Endometrium (tissue), 2 donors: Measurements from ENCODE around the gene CDR2L.

Experiments used
- FAIRE-seq: peaks from 2 replicates; lab custom pipeline; 2012; peaks lifted over from hg19 to GRCh38; lab: Jason Lieb, UNC
- donor health status: control.
- donor health status: control.

Gene CDR2L

DNA sequence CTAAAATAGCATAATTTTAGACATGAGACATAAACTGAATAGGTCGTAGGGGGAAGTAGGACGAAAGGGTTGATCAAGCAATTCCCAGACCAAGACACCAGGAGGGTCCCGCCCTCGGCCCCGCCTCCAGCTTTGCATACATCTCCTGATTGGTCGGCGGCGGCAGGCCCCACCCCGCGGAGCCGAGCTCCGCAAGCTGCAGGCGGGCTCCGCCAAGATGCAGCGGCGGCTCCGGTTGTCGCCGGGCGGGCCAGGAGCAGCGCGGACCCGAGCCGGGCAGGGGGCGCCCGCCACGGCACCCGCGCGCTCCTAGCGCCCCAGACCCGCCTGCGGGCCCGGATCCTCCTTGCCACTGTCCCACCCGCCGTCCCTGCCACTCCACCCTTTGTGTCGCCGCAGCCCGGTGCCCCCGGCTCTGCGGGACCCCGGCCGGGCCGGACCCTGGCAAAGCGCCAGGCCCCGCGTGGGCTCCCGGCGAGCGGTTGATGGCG lies at the start of gene CDR2L:
Gene CDR2L (plus strand): TSS at position 215 of the 491 bp plus-strand sequence. CDS start 412 bp downstream, outside the sequence.
- FAIRE-seq, result no peak

DNA sequence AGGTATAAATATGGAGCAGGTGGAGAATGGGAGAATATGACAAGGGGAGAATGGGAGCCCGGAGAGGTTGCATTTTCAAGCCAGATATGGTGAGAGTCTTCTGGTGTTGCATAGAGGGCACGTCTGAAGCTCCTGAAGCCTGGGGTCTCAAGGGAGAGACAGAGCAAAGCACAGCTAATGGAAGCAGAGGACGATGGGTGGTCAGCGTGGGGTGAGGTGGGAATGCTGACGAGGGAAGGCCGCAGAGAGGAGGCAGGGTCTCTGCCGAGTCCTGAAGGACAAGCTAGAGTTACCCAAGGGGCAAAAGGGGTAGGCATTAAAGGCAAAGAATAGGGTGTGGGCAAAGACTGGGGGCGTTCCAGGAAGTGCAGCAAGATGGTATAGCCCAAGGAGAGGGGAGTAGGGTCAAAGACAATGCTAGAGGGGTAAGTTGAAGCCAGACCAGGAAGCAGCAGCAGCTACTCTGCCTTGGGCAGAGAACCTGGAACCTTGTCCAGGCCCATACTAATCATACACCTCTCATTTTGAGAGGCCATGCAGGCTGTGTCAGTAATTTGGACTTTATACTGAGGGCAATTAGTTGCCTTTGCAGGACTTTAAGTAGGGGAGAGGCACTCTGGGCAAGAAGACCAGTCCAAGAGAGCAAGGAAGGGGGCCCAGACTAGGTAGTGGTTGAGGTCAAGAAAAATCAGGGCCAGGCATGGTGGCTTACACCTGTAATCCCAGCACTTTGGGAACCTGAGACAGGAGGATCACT lies 49.1 kb upstream of the CDR2L start:
- FAIRE-seq, result no peak

DNA sequence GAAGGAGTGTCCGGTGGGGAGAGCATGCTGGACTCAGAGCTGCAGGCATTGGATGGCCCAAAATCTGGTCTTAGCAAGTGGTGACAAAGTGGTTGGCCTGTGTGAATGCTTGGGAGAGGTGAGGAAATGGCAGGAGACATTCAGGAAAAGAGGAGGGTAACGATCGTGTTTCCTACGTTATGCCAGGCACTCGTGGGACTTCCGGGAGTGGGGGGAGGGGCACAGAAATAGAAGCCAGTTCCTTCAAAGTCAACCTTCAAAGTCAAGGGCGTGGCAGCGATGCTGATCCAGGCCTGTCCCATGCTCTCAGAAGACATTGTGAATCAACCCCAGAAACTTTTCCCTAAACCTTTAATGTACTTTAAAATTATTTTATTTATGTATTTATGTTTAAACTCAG lies 47.9 kb upstream of the CDR2L start:
- FAIRE-seq, result no peak

DNA sequence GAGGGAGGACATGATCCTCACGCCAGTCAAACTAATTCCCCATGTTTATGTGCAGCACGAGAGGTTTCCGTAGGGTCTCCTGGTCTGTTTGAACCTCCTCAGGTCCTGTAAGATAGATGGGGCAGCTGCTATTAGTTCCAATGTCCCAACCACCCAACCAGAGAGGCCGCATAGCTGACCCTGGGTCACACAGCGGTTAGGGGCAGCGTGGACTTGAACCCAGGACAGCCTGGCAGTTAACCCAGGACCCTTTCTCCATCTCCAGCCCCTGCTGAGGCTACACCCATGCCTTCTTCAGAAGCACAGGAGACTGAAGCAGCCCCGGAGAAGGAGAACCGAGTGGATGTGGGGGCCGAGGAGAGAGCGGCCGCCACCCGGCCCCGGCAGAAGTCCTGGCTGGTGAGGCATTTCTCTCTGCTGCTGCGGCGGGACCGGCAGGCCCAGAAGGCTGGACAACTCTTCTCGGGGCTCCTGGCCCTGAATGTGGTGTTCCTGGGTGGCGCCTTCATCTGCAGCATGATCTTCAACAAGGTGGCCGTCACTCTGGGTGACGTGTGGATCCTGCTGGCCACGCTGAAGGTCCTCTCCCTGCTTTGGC lies 46.2 kb upstream of the CDR2L start:
- FAIRE-seq, result no peak

DNA sequence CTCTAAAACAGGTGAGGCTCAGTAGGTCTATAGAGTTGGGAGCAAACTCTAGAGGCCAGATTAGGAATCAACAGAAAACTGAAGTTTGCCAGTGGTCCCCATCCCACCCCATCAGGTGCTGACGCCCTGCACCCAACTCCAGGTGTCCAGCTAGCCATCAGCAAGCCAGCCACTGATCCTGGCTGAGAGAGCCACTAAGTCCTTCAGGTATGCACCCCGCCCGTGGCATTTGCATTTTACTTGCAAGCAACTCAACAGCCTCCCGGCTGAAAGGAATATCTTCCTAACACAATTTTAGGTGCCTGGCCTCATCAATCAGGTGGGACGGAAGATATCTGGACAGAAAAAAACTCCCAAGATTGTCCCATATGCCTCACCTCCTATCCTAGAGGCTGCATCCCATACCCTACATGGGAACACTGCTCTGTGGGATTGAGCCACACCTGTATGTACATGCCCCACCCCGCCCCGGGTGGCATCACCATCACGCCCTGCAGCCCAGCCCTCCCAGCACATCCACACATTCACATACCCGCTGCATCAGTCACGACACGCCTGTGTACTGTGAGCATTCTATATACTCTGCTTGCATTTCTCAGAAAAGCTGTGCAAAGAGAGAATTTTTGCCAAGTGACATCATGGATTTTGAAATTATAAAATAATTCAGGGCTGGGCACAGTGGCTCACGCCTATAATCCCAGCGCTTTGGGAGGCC lies 43.5 kb upstream of the CDR2L start:
- FAIRE-seq, result no peak

DNA sequence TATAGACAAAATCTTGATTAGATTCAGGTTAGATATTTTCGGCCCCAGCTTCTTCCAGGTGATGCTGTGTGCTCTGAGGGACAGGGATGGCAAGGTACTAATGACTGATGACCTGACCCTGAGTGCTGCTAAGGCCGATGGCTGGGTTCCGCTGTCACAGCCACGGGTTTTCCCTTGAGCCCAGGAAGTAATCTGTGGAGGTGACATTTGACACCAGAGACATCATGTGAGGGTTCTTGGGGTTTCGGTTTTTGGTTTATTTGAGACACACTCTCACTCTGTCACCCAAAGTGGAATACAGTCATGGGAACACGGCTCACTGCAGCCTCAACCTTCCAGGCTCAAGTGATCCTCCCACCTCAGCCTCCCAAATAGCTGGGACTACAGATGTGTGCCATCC lies 41.9 kb upstream of the CDR2L start:
- no peak for FAIRE-seq

DNA sequence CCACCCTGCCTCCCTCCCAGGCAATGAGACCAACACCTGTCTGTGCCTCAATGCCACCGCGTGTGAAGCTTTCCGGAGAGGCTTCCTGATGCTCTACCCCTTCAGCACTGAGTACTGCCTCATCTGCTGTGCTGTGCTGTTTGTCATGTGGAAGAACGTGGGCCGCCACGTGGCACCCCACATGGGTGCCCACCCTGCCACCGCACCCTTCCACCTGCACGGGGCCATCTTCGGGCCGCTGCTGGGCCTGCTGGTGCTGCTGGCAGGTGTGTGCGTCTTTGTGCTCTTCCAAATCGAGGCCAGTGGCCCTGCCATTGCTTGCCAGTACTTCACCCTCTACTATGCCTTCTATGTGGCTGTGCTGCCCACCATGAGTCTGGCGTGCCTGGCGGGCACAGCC lies 40.8 kb upstream of the CDR2L start:
- FAIRE-seq, result no peak

DNA sequence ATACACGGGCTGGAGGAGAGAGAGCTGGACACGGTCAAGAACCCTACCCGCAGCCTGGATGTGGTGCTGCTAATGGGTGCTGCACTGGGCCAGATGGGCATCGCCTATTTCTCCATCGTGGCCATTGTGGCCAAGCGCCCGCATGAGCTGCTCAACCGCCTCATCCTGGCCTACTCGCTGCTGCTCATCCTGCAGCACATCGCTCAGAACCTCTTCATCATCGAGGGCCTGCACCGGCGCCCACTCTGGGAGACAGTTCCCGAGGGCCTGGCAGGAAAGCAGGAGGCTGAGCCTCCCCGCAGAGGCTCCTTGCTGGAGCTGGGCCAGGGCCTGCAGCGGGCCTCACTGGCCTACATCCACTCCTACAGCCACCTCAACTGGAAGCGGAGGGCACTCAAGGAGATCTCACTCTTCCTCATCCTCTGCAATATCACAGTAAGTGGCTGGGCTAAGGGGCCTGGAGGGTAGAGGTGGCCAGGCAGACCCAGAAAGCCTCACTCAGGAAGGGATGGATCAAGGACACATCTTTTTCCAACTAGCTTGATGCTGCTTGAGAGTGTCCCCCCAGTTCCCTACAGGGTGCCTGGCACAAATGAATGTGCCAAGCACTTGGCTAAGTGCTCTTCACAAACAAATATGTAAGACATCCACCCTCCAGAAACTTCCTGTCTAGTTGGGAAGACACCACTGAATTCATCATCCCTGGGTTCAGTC lies 40.2 kb upstream of the CDR2L start:
- FAIRE-seq, result no peak

DNA sequence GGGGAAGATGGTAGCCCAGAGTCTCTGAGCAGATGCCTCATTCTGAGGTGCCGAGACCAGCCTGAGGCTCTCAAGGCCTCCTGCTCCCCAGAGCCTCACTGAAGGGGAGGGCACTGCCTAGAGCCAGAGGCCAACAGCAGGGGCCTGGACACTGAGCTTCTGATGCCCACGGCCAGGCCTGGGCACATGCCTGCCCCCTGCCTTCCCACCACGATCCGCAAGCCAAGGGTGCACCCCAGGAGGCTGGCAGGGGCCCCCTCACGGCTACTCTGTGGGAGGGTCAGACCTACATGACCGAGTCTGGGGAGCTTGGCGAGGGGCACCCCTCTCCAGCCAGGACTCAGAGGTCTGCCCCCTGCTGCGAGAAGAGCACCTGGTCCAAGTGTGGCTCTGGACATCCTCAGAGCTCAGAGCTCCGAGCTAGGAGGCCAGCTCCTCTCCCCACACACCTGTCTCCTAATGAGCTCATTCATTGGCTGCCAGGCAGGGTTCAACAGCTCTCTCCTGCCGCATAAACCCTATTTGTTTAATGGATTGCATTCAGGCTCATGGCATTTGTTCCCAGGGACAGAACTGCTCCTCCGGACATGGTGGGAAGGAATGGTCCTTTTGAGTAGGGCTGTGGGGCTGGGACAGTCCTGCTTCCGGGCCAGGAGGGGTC lies 37.8 kb upstream of the CDR2L start:
- FAIRE-seq, result no peak

DNA sequence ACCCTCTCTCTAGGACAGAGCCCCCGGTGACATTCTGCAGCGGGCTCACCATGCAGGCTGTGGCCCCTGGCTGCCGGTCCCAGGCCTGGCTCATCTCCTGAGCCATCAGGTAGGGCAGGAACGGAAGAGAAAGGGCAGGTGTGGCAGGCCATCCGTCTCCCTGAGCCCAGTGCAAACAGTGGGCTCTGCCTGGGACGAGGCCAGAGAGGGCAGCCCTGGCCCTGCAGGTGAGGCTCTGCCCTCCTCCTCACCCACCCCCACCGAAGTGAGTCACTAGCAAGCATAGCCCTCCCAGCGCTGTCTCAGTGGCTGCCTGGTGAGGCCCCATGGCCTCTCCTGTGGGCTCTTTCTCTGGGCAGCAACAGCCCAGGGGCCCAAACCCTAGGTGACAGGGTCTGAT lies 37.2 kb upstream of the CDR2L start:
- FAIRE-seq, result no peak

DNA sequence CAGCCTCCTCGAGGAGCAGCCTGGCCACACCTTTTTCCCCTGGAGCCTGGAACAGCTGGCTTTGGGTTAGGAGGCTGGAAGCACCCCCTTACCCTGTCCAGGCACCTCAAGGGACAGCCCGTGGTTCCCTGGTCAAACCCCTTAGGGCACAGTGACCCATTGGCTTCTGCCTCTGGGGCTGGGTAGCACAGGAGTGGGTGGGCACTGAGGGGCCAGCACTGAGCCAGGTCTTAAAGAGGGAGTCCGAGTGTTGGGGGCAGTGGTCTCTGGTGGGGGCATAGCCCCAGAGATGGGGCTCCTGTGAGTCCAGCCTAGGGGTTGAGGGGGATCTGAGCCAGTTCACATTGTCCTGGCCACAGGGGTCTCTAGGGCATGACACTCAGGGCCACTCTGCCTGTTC lies 36.4 kb upstream of the CDR2L start:
- no peak for FAIRE-seq

DNA sequence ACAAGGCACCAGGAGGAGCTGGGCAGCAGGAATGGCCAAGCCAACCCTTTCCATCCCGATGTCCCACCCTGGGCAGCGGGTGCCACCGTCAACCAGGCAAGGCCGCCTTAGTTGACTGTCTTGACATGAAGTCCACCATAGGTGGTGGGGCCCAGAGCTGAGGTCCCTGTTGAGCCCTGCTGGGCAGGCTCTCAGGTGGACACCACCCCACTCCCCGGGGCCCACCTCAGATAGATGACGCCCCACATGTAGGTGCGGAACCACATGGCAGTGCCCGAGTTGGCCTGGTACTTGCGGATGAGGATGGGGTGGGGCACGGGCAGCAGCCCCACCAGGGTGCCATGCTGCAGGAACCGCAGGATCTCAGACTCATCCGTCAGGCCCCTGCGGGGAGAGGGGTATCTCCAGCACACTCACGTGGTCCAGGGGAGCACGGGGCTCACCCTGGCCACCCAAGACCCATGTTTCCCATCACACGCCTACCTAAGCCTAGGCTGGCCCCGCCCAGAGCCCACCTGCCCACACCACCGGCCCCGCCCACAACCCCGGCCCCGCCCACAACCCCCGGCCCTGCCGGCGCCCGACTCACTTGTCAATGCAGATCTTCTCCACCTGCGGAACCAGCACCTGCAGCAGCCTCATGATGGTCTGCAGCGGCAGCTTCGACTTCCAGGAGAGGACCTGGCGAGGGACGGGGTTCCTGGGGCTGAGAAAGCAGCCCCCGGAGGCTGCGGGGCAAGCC lies 35.6 kb upstream of the CDR2L start:
- no peak for FAIRE-seq

DNA sequence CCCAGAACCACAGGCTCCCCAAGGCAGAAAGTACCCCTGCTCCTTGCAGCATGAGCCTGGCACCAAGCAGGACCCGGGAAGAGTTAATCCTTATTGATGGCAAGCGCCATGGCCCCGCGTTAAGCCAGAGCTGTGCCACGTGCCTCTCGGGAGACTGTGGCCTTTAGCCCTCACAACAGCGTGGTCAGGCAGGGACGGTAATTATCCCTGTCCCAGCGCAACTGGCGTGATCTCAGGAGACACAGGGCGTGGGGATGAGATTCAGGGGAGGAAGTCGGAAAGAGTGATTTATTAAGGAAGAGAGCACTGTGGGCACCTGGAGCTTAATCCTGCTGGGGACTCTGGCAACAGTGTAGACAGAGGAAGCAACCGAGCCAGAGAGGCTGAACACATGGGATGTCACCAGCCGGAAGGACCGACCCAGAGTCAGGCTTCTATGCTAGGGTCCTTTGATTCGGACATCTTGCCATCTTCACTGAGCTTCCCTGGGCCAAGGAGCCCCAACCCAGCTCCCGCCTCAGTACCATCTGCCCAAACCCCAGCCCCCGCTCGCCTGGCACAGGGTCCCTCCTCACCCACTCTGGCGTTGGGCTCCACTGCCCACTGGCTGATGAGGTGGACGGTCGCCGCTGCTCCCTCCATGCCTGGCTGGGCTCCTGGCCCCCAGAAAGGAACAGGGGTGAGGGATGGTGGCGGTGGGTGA lies 34.9 kb upstream of the CDR2L start:
- no peak for FAIRE-seq

DNA sequence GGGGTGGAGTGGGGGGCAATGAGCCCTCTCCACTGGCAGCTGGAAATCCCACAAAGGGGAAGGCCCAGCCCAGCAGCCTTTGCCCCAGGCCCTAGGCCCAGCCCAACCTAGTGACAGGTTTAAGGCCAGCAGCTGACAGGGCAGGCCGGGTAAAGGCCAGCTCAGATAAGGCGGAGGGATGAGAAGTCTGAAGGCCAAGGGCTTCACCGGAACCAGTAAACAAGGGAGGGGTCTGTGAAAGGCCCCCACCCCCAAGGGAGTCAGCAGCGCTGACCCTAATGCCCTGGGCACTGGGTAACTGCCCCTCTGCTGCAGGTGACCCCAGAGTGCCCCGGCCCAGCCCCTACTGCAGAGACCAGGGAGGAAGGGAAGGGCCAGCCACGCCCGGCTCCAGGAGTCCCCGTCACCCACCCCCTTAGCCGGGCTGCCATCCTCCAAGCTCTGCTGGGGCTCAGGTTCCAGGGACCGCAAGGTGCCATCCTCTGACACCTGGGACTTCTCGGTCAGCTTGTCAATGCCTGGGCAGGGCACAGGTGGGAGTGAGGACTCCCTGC lies 34.2 kb upstream of the CDR2L start:
- FAIRE-seq, result no peak

DNA sequence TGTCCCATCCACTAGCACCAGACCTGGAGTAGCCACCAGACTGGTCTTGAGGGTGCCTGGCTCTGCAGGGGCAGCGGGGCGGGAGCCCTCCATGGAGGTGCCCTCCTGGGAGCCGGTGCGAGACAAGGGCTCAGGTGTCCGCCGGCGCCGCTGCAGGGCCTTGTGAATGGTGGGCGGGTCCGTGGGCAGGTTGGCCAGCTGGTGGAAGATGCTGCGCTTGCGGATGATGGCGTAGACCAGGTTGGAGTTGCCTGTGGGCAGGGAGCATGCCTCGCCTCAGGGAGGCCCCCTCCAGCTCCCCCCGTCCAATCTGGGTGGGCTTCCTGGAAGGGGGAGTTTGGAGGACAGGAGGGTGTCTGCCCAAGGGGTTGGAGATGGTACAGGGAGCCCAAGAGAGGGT lies 33.3 kb upstream of the CDR2L start:
- FAIRE-seq, result no peak

DNA sequence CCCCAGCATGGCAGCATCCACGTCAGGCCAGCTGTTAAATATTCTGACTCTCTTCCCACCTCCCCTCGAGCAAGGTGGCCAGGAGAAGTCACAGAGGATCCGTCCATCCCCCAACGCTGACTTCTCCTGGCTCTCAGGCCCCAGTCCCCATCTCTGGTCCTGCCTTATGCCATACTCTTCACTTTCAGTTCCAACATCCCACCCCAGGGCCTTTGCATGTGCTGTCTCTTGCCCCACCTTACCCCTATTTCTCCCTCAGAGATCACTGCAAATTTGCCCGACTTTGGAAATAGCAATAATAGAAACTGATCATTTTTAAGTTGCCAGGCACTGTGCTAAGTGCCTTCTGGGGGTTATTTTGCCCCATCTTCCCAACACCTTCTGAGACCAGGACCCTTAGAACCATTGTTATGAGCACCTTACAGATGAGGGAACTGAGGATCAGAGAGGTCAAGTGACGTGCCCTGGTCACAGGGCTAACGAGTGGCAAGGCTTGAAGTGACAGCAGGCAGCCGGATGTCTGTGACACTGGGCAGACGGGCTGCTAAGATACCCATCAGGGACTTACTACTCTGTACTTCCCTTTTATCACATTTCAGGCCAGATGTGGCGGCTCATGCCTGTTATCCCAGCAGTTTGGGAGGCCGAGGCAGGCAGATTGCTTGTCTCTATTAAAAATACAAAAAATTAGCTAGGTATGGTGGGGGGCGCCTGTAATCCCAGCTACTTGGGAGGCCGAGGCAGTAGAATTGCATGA lies 32.6 kb upstream of the CDR2L start:
- FAIRE-seq, result no peak

DNA sequence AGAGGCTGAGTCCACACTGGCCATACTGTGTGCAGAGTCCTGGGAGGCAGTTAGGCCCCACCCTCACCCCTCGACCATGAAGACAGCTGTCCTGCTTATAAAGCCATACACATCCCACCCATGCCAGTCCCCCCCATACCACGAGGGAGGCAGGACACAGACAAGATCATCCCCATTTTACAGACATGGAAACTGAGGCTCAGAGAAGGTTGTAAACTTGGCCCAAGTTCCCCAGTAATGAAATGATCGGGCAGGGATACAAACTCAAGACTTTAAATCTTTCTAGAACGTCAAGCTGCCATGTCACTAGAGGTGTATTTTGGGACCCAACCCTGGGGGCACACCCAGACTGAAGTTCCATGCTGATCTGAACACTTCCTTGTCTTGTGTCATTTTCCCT lies 31.3 kb upstream of the CDR2L start:
- FAIRE-seq, result no peak

DNA sequence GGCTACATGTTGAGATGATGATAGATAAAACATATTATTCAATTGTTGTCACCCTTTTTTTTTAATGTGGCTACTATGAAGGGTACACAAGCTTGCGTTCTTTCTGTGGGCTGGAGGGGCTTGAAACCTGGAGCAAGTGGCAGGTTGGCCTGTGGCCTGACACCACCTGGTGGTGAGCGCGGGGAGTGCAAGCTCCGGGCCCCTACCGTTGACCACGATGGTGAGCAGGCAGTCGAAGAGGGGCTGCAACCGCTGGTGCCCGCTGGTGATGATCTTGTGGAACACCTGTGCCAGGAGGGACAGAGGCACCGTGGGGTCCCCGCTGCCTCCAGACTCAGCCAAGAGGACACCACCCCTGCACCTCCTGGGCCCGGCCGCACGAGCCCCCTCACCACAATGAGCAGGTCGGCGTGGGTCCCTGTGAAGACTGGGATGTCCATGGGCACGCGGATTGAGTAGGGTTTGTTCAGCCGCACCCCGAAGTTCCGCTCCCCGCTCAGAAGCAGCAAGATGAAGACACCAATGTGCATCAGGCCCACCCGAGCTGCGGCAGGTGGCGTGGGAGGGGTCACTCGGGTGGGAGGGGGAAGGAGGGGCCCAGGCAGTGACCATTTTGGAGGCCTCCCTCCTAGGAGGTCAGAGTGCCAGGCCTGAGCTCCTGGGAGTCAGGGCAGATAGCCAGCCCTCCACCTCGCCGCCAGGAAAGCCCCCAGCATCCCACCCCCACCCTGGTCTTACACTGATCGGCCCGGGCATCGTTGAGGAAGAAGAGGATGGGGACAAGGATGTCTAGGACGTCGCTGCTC lies 29.3 kb upstream of the CDR2L start:
- FAIRE-seq, result no peak
